Fibroblast of the aortic adventitia (primary cell): Measurements from ENCODE around the gene CDK5. TPM values are rescaled to one million over a fixed set of nuclear protein-coding genes. Genes with fewer than 3 reads are reported as not detected.

Source experiments
- DNase-seq: peaks from one replicate; pipeline ENCODE4 v3.0.0-alpha.2; 2010; ENCODE audit warnings: low read depth
- H3K4me3 ChIP-seq: 2 replicates; pipeline ENCODE4 v1.5.1; 2011; ENCODE audit warnings: low read depth, mild to moderate bottlenecking, control low read depth, low read length, moderate library complexity
- total RNA-seq: library from RNA; depleted of rRNA; stranded (reverse); fragments of >200 nt; gene quantifications from 2 replicates; pipeline ENCODE4 v1.2.3, GENCODE V29; 2012; ENCODE audit warnings: low replicate concordance
- TF ChIP-seq, protein P1 (sequence below): IDR thresholded peaks from 2 replicates; pipeline ENCODE4 v1.5.1; 2011; ENCODE audit warnings: mild to moderate bottlenecking, low read length, control low read depth, inconsistent platforms; ENCODE audit not compliant: insufficient read depth

Gene CDK5
- total RNA-seq, 1 donor = 16.1 TPM

DNA sequence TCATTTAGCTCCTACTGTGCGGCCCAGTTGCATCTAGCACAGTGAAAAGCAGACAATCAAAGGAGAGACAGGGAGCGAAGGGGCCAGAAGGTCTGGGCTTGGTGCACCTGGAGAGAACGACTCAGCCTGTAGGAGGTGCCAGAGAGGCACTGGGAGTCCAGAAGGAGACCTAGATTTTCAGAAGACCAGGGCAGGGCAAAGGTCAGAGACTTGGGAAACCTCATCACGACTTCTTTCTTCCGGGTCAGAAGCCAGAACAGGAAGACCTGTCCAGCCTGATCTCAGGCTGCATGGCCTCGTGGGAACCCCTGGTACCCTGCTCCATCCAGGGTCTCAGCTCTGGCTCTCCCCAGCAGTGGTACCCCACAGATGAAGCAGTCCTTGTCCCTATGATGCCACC, 33.7 kb upstream of the CDK5 start:
- DNase-seq = no peak
- H3K4me3 ChIP-seq = no peak overlapping the region
- TF ChIP-seq, protein P1, sequence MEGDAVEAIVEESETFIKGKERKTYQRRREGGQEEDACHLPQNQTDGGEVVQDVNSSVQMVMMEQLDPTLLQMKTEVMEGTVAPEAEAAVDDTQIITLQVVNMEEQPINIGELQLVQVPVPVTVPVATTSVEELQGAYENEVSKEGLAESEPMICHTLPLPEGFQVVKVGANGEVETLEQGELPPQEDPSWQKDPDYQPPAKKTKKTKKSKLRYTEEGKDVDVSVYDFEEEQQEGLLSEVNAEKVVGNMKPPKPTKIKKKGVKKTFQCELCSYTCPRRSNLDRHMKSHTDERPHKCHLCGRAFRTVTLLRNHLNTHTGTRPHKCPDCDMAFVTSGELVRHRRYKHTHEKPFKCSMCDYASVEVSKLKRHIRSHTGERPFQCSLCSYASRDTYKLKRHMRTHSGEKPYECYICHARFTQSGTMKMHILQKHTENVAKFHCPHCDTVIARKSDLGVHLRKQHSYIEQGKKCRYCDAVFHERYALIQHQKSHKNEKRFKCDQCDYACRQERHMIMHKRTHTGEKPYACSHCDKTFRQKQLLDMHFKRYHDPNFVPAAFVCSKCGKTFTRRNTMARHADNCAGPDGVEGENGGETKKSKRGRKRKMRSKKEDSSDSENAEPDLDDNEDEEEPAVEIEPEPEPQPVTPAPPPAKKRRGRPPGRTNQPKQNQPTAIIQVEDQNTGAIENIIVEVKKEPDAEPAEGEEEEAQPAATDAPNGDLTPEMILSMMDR = peak; percentile 57

DNA sequence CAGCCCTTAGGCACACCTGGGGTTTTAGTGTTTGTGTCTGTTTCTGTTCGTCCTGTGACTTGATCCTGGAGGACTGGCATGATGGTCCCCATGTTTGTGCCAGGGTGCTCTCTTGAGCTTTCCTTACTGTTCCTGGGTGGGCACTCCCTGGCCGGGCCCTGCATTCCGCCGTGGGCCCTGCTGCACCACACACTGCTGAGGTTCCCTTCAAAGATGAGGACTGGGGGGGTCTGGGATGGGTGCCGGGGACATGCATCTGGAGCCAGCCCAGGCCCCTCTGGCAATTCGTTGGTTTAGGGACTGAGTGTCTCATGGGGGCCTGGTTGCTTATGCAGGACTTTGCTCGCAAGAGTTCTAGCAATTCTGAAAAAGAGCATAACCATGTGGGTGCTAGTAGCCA, 33.3 kb upstream of the CDK5 start:
- no peak for DNase-seq
- TF ChIP-seq, protein P1 = no peak
- H3K4me3 ChIP-seq = no peak overlapping the region

DNA sequence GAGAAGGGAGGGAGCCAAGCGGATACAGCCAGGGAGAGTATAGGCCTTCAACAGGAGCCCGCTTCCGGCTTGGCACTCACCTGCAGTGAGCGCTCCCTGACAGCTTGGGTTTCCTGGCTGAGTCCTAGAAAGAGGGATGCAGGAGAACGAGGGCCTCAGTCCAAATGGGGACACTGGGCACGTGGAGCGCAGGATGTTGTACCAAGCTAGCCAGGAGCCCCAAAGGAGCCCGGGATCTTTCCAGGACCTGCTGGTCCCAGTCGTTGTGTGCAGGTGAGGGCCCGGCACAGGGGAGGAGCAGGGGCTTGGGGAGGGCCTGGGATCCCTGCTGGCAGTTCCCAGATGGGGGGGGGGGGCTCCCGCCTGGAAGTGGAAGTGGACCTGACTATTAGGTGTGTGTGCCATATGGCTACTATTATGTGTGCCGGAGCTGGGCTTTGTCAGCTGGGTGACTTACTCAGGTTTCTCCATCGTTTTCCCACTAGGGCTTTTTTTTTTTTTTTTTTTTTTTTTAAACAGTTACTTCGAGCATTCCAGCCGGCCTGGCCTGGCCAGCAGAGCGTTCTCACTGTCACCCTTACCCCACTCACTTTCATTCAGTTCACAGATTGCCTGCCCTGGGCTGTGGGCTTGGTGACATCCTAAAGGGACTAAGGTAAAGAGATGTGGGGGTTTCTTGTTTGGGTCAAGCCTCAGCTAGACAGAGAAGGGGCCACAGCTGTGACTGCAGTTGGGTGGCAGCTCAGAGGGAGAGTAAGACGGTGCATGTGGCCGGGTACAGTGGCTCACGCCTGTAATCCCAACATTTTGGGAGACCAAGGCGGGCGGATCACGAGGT, 32.4 kb upstream of the CDK5 start:
- TF ChIP-seq, protein P1 = no peak
- peak overlapping the region; percentile 83 for H3K4me3 ChIP-seq
- DNase-seq = no peak

DNA sequence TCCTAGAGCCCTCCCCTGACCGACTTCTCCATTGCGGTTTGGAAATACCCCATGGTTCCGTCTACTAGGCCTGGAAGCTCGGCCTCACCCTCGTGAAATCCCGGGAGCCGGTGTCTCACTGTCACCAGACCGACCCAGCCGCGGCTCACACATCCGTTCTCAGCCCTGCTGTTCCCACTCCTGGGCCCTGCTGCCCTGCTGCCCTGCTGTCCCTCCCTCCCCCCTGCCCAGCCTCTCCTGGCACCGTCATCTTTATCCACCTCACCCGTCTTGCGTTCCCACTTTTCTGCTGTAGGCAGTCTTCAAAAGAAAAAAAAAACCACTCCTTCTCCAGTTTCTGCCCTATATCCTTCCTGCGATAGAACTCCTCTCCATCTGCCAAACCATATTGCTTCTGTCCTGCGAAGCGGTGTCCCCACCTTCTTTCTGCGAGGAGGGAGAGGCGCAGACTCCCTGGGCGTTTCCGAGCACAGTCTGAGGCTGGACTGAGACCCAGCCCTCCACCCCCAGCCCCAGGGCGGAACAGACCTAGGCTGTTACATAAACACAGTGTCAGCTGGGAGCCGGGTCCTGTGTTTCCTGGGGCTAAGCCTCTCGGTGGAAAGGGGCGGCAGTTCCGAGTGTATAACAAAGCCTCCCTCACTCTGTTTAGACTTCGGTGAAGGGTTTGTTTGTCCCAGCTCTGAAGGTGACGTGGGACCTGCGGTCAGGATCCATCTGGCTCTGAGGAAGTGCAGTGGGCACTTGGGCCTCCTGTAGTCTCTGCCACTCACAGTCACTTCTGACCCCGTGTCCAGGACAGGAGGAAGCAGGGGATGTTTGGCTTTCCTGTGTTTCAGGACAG, 31.4 kb upstream of the CDK5 start:
- H3K4me3 ChIP-seq = peak overlapping the region; percentile 83
- peak; percentile 80 for DNase-seq
- TF ChIP-seq, protein P1 = no peak

DNA sequence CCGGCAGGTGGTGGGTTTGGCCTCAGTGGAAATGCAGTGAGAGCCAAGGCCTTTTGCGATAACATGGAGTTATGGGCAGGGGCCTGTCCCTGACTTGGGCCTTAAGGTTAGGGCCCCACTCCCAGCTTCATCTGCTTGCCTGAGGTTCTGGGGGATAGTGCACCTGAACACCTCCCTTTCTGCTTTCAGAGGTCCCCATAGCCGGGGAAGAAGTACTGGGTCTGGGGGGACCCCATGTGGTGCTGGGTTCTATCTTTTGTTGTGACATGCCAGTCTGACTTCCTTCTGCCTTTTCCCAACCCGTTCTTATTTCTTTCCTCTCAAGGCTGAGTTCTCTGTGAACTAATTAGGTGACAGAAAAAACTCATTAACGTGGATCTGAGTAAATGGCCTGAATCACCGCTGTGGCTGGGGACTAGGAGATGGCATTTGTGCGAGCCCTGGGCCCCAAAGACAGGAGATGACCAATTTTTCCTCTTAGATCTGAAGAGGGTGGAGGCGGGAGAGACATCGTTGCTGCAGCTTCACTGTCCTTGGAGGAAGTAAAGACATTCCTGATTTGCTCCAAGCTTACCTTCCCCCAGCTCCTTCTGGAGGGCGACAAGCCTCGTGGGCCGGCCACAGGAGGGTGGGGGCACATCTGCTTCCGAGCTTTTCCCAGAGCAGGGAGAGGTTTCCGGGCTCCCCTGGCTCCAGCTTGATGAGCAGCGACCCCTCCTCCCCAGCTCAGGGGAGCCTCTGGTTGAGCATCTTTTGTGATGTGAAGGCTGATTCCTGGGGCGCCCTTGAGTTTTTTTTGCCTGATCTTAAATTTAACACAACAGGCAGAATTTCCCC, 30.5 kb upstream of the CDK5 start:
- DNase-seq = no peak
- TF ChIP-seq, protein P1 = no peak
- peak overlapping the region; percentile 83 for H3K4me3 ChIP-seq
